ENCODE measurements around the gene SKA2. TPM values are rescaled to one million over a fixed set of nuclear protein-coding genes. Genes with fewer than 3 reads are reported as not detected.

The SKA2 gene
- polyA plus RNA-seq, 4 donors: 28.6 to 43.6 (median 32.3) TPM

- Histone ChIP-seq H3K4me3 (ENCODE audit: low read depth in 1 of 3, low read length in 3 of 3) (no peak overlapping the region), H3K36me3 (ENCODE audit: control insufficient read depth in 3 of 3, insufficient read depth in 2 of 3, low read depth in 1 of 3, low read length in 3 of 3) (peaks cover 0 to 20% (median 8%) of the 10 kb centered on the region in 3 donors), H3K27ac (ENCODE audit: low read depth in 1 of 3, low read length in 2 of 3) (no peak overlapping the region), H3K27me3 (ENCODE audit: control insufficient read depth in 3 of 3, insufficient read depth in 3 of 3, low read length in 3 of 3) (no peaks in the 10 kb centered on the region), H3K9me3 (ENCODE audit: control insufficient read depth in 2 of 2, insufficient read depth in 1 of 2, low read depth in 1 of 2, low read length in 1 of 2) (no peaks in the 10 kb centered on the region), H3K4me1 (ENCODE audit: control insufficient read depth in 3 of 3, insufficient read depth in 2 of 3, low read depth in 1 of 3, low read length in 2 of 3) (no peaks in the 10 kb centered on the region)
- 94 to 96% (median 95%) methylated on average over 4 of the region's 4 CpGs for WGBS, 3 donors
- DNase-seq (no peak), FAIRE-seq (no peak)
Observed at GRCh38 chr17:59084154-59084553, 70.8 kb downstream of the SKA2 start.

- H3K36me3 ChIP-seq (ENCODE audit: control insufficient read depth in 3 of 3, insufficient read depth in 2 of 3, low read depth in 1 of 3, low read length in 3 of 3): peaks cover 0 to 22% (median 4%) of the 10 kb centered on the region in 3 donors
- no peak overlapping the region for H3K4me3 ChIP-seq (ENCODE audit: low read depth in 1 of 3, low read length in 3 of 3)
- DNase-seq: no peak
- H3K4me1 ChIP-seq (ENCODE audit: control insufficient read depth in 3 of 3, insufficient read depth in 2 of 3, low read depth in 1 of 3, low read length in 2 of 3): no peaks in the 10 kb centered on the region
- H3K27me3 ChIP-seq (ENCODE audit: control insufficient read depth in 3 of 3, insufficient read depth in 3 of 3, low read length in 3 of 3): no peaks in the 10 kb centered on the region
- no peak for FAIRE-seq
- H3K27ac ChIP-seq (ENCODE audit: low read depth in 1 of 3, low read length in 2 of 3): no peak overlapping the region
- H3K9me3 ChIP-seq (ENCODE audit: control insufficient read depth in 2 of 2, insufficient read depth in 1 of 2, low read depth in 1 of 2, low read length in 1 of 2): no peaks in the 10 kb centered on the region
Observed at GRCh38 chr17:59074494-59074893, 80.5 kb downstream of the SKA2 start.

DNA sequence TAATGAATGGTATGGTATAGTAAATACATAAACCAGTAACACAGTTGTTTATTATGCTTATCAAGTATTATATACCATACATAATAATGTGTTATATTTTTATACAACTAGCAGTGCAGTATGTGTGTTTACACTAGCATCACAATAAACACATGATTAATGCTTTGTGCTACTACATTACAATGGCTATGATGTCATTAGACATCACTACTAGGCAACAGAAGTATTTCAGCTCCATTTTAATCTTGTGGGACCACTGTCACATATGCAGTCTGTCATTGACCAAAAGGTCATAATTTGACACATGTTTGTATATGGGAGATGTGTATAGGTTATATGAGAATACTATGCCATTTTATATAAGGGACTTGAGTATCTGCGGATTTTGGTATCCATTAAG, 81.0 kb downstream of the SKA2 start:
- no peak for FAIRE-seq
- Histone ChIP-seq H3K4me1 (ENCODE audit: control insufficient read depth in 3 of 3, insufficient read depth in 2 of 3, low read depth in 1 of 3, low read length in 2 of 3) (no peaks in the 10 kb centered on the region), H3K4me3 (ENCODE audit: low read depth in 1 of 3, low read length in 3 of 3) (no peak overlapping the region), H3K27ac (ENCODE audit: low read depth in 1 of 3, low read length in 2 of 3) (no peak overlapping the region), H3K9me3 (ENCODE audit: control insufficient read depth in 2 of 2, insufficient read depth in 1 of 2, low read depth in 1 of 2, low read length in 1 of 2) (no peaks in the 10 kb centered on the region), H3K27me3 (ENCODE audit: control insufficient read depth in 3 of 3, insufficient read depth in 3 of 3, low read length in 3 of 3) (no peaks in the 10 kb centered on the region), H3K36me3 (ENCODE audit: control insufficient read depth in 3 of 3, insufficient read depth in 2 of 3, low read depth in 1 of 3, low read length in 3 of 3) (peaks cover 0 to 24% (median 0%) of the 10 kb centered on the region in 3 donors)
- no peak for DNase-seq
- 91 to 100% (median 96%) methylated on average over 1 of the region's 1 CpG for WGBS, 3 donors

- FAIRE-seq: no peak
Observed at GRCh38 chr17:59069856-59070255, 85.1 kb downstream of the SKA2 start.

DNA sequence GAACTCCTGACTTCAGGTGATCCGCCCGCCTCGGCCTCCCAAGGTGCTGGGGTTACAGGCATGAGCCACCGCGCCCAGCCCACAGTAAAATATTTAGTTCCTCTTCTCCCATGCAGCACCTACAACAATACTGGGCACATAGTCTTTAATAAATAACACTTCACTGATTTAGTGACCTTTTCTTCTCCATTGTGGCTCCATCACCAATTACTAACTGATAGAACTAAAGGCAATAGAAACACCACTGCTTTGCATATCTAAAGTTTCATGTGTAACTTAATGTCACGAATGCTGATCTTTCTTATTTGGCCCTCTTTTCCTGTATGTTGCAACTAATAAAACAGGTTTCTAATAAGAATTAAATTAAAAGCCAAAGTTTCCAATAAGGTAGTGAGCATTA, 87.2 kb downstream of the SKA2 start:
- Histone ChIP-seq H3K27me3 (ENCODE audit: control insufficient read depth in 3 of 3, insufficient read depth in 3 of 3, low read length in 3 of 3) (no peaks in the 10 kb centered on the region), H3K9me3 (ENCODE audit: control insufficient read depth in 2 of 2, insufficient read depth in 1 of 2, low read depth in 1 of 2, low read length in 1 of 2) (no peaks in the 10 kb centered on the region), H3K4me1 (ENCODE audit: control insufficient read depth in 3 of 3, insufficient read depth in 2 of 3, low read depth in 1 of 3, low read length in 2 of 3) (no peaks in the 10 kb centered on the region), H3K36me3 (ENCODE audit: control insufficient read depth in 3 of 3, insufficient read depth in 2 of 3, low read depth in 1 of 3, low read length in 3 of 3) (peaks cover 0 to 20% (median 2%) of the 10 kb centered on the region in 3 donors), H3K4me3 (ENCODE audit: low read depth in 1 of 3, low read length in 3 of 3) (no peak overlapping the region), H3K27ac (ENCODE audit: low read depth in 1 of 3, low read length in 2 of 3) (no peak overlapping the region)
- no peak for FAIRE-seq
- DNase-seq: no peak
- WGBS, 3 donors: 94 to 100% (median 95%) methylated on average over 5 to 6 of the region's 6 CpGs

More at GRCh38 chr17:59069856-59070255, 85.1 kb downstream of the SKA2 start:
- Histone ChIP-seq H3K4me3 (ENCODE audit: low read depth in 1 of 3, low read length in 3 of 3) (no peak overlapping the region), H3K27ac (ENCODE audit: low read depth in 1 of 3, low read length in 2 of 3) (no peak overlapping the region), H3K36me3 (ENCODE audit: control insufficient read depth in 3 of 3, insufficient read depth in 2 of 3, low read depth in 1 of 3, low read length in 3 of 3) (peaks cover 0 to 17% (median 0%) of the 10 kb centered on the region in 3 donors), H3K4me1 (ENCODE audit: control insufficient read depth in 3 of 3, insufficient read depth in 2 of 3, low read depth in 1 of 3, low read length in 2 of 3) (no peaks in the 10 kb centered on the region), H3K27me3 (ENCODE audit: control insufficient read depth in 3 of 3, insufficient read depth in 3 of 3, low read length in 3 of 3) (no peaks in the 10 kb centered on the region), H3K9me3 (ENCODE audit: control insufficient read depth in 2 of 2, insufficient read depth in 1 of 2, low read depth in 1 of 2, low read length in 1 of 2) (no peaks in the 10 kb centered on the region)
- DNase-seq: no peak
- WGBS, 3 donors: 94 to 100% (median 96%) methylated on average over 1 of the region's 1 CpG

DNA sequence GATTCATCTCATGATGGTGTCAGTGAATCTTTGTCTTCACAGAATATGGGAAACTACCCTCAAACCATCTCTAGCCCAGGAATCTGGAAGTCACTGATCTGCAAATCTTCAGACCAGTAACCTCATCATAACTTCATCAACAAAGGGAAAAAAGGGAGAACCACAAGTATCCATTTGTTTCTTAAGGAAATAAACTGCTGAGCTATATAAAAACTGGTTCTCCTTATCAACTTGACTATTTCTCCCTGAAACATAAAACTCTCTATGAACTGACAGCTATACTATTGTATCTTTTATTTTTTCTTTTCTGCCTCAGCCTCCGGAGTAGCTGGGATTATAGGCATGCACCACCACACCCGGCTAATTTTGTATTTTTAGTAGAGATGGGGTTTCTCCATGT, 87.6 kb downstream of the SKA2 start:
- FAIRE-seq (no peak), DNase-seq (no peak)
- H3K4me3 ChIP-seq (ENCODE audit: low read depth in 1 of 3, low read length in 3 of 3): no peak overlapping the region
- H3K4me1 ChIP-seq (ENCODE audit: control insufficient read depth in 3 of 3, insufficient read depth in 2 of 3, low read depth in 1 of 3, low read length in 2 of 3): no peaks in the 10 kb centered on the region
- no peaks in the 10 kb centered on the region for H3K27me3 ChIP-seq (ENCODE audit: control insufficient read depth in 3 of 3, insufficient read depth in 3 of 3, low read length in 3 of 3)
- H3K9me3 ChIP-seq (ENCODE audit: control insufficient read depth in 2 of 2, insufficient read depth in 1 of 2, low read depth in 1 of 2, low read length in 1 of 2): no peaks in the 10 kb centered on the region
- H3K36me3 ChIP-seq (ENCODE audit: control insufficient read depth in 3 of 3, insufficient read depth in 2 of 3, low read depth in 1 of 3, low read length in 3 of 3): peaks cover 0 to 19% (median 2%) of the 10 kb centered on the region in 3 donors
- H3K27ac ChIP-seq (ENCODE audit: low read depth in 1 of 3, low read length in 2 of 3): no peak overlapping the region
- whole genome bisulfite sequencing, 3 donors: 92 to 98% (median 94%) methylated on average over 2 of the region's 2 CpGs

- no peak overlapping the region for H3K27ac ChIP-seq (ENCODE audit: low read depth in 1 of 3, low read length in 2 of 3)
- WGBS, 3 donors: 90 to 98% (median 93%) methylated on average over 2 of the region's 2 CpGs
- no peaks in the 10 kb centered on the region for H3K4me1 ChIP-seq (ENCODE audit: control insufficient read depth in 3 of 3, insufficient read depth in 2 of 3, low read depth in 1 of 3, low read length in 2 of 3)
- FAIRE-seq: no peak
- no peaks in the 10 kb centered on the region for H3K27me3 ChIP-seq (ENCODE audit: control insufficient read depth in 3 of 3, insufficient read depth in 3 of 3, low read length in 3 of 3)
- no peak for DNase-seq
- no peaks in the 10 kb centered on the region for H3K9me3 ChIP-seq (ENCODE audit: control insufficient read depth in 2 of 2, insufficient read depth in 1 of 2, low read depth in 1 of 2, low read length in 1 of 2)
- H3K4me3 ChIP-seq (ENCODE audit: low read depth in 1 of 3, low read length in 3 of 3): no peak overlapping the region
- peaks cover 5 to 20% (median 5%) of the 10 kb centered on the region in 3 donors for H3K36me3 ChIP-seq (ENCODE audit: control insufficient read depth in 3 of 3, insufficient read depth in 2 of 3, low read depth in 1 of 3, low read length in 3 of 3)
Observed at GRCh38 chr17:59062509-59062908, 92.5 kb downstream of the SKA2 start.

Other genes starting within 250 kb of the SKA2 start
- gene TRIM37, start 48.3 kb downstream of the SKA2 start, polyA plus RNA-seq: 10 to 100 TPM in 2 of 4 donors, 1 to 10 TPM in 2; 5.6 to 11.3 (median 8.5) TPM
- 10 to 100 TPM in 2 of 4 donors, 1 to 10 TPM in 1, under 1 TPM in 1; 0.67 to 15.2 (median 6.3) TPM for gene PRR11, start 560 bp upstream of the SKA2 start, polyA plus RNA-seq
- 10 to 100 TPM in 1 of 4 donors, 1 to 10 TPM in 3; 2.2 to 14.7 (median 4.2) TPM for gene SMG8, start 54.8 kb upstream of the SKA2 start, polyA plus RNA-seq
- 1 to 10 TPM; 2.7 to 4.2 (median 3.9) TPM for gene GDPD1, start 65.3 kb upstream of the SKA2 start, polyA plus RNA-seq
- 10 to 100 TPM in 1 of 4 donors, 1 to 10 TPM in 3; 4.9 to 15.2 (median 7.8) TPM for gene YPEL2, start 176.5 kb upstream of the SKA2 start, polyA plus RNA-seq